ENCODE results near the gene CADPS2.

The CADPS2 gene

DNA sequence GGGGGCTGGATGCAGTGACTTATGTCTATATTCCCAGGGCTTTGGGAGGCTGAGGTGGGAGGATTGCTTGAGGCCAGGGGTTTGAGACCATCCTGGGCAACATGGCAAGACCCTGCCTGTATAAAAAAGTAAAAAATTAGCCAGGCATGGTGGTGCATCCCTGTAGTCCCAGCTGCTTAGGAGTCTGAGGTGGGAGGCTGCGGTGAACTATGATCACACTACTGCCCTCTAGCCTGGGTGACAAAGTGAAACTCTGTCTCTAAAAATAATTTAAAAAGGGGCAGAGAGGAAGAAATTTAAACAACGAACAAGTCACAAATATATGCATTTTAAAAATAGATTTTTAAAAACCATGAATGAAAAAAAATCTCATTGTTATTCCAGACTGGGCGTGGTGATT, 535.6 kb downstream of the CADPS2 start:
- DNase-seq (ENCODE audit: extremely low spot score, insufficient read length, low read depth) (no peak), FAIRE-seq (no peak)

DNA sequence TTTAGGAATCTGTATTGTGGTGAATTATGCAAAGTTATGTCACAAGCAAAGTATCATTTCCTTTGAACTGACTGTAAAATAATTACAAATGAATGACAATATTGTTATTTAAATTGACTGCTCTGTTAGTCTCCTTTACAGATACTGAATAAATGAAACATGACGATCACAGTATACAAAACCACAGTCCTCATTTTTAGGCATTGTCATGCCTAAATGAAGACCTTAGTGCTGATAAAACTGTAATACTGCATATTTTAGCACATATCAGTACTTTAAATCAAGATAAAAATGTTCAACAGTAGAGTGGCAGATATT, 542.0 kb downstream of the CADPS2 start:
- FAIRE-seq = no peak

DNA sequence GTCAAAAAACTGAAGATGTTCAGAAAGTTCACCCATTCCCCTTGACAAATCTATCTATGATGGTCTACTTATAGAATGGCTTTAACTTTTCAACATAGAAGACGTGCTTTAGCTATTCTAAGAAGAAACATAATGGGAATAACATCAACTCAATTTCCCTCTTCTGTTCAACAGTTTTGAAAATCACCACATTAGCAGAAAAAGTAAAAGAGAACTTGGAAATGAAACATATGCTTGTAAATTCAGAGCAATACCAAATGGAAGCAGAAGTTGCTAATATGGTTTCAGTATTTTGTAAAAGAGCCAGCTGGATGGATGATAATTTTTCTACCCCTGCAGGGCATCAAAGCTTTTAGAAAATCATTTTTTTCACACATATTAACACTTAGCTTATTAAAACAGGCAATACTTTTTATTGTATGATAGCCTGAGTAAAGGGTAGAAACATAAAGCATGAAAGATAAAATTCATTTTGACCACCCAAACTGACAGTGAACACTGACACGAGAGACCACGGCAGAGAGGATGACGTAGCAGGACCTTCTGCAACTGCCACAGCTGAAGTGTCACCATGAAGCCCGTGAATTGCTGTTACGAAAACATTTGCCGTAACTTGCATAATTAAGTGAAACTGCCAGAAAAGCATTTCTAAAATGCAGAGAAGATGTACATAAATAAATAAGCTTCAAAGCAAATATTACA, 542.5 kb downstream of the CADPS2 start:
- DNase-seq (ENCODE audit: extremely low spot score, insufficient read length, low read depth) (no peak), FAIRE-seq (no peak)

More for the DNA sequence above, 542.0 kb downstream of the CADPS2 start:
- DNase-seq (ENCODE audit: extremely low spot score, insufficient read length, low read depth) = no peak

DNA sequence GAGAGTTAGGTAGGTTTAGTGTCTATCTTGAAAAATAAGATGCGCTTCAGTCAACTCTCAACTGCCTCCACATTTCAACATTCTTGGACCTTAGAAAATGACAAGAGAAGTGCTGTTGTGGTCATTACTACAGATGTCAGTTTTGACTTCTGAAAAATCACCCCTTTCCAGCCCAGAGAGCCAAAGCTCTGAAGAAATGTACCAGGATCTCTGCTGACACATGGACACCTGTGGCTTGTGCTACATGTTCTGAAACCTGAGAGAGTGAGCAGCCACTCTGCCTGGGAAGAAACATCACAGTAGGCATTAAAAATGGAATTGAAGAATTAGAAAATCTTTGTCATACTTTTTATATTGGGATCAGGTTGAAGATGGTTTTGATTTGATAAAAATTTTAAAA, 545.8 kb downstream of the CADPS2 start:
- no peak for DNase-seq (ENCODE audit: extremely low spot score, insufficient read length, low read depth)
- no peak for FAIRE-seq

DNA sequence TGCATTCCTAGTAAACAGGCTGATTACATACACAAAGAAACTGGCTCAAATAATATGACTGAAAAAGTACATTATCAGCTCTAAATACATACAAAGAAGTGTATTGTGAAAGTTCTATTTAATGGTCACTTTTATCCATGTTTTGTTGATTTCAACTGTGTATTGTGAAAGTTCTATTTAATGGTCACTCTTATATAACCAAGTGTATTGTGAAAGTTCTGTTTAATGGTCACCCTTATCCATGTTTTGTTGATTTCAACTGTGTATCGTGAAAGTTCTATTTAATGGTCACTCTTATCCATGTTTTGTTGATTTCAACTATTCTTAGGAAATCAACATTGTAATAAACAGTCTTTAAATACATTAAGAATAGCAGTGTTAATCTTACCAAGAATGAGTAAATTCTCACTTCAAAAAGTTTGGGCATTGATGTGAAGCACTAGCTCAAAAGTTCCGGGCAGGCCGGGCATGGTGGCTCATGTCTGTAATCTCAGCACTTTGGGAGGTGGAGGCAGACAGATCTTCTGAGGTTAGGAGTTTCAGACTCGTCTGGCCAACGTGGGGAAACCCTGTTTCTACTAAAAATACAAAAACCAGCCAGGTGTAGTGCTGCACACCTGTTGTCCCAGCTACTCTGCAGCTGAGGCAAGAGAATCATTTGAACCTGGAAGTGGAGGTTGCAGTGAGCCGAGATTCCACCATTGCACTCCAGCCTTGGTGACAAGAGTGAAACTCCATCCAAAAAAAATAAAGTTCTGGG, 546.9 kb downstream of the CADPS2 start:
- FAIRE-seq (no peak), DNase-seq (ENCODE audit: extremely low spot score, insufficient read length, low read depth) (no peak)

DNA sequence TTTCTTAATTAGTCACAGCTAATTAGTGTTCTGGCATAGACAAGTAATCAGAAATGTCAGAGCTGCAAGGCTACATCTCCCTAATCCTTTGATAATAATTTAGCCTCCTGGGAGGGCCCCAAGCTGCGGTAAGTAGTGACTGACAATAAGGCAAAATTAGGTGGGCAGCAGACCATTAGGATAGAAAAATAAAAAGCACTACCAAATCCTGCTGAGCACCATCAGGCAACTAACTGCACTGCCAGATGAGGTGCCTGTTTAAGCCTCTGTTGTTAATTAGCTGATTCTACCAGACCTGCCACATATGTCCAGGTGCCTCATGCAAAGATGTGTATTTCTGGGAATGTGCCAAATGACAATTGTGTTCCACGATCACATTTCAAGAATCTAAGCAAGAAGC, 549.2 kb downstream of the CADPS2 start:
- FAIRE-seq (no peak), DNase-seq (ENCODE audit: extremely low spot score, insufficient read length, low read depth) (no peak)

DNA sequence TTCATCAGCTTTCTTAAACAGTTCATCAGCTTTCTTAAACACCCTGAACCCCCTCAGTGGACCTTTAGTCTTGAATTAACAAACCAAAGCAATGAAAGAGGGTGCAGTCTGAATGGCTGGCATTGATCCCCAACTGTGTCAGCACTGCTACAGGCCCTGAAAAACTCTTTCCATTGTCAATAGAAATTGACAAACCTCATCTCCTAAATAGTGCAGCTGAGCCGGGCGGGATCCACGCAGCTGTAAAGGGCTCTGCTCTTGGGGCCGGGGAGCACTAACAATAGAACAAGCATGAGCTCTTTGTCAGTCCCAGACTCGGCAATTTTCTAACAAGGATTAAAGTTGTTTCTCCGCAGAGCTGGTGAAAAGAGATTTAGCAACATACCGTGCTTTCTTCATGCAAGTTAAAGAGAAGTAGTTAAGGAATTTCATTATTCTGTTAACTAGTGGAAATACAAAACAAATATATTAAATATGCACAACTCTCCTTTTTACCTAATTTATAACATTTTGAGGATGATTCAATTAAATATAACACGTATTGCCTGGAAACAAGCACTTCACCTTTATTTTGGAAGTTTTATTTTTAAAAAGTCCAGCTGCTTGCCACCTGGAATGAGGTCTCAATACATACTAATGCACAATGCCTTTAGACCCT, 557.0 kb downstream of the CADPS2 start:
- DNase-seq (ENCODE audit: extremely low spot score, insufficient read length, low read depth) (no peak), FAIRE-seq (no peak)

DNA sequence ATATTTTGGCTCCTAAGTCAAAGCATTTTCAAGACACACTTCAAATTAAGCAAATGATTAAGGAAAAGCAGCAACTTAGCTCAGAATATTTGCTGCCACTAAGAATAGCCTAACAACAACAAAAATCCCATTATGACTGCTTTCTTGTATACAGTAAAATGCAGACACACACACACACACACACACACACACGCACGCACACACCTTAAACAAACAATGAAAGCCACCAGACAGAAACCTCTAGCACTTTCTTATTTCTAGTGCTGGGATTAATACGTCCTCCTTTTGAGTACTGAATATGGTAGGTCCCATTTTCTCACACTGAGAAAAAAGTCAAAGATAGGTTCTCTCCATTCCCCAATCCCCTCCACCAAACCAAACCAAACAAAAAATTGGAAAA, 558.3 kb downstream of the CADPS2 start:
- DNase-seq (ENCODE audit: extremely low spot score, insufficient read length, low read depth) (no peak), FAIRE-seq (no peak)

DNA sequence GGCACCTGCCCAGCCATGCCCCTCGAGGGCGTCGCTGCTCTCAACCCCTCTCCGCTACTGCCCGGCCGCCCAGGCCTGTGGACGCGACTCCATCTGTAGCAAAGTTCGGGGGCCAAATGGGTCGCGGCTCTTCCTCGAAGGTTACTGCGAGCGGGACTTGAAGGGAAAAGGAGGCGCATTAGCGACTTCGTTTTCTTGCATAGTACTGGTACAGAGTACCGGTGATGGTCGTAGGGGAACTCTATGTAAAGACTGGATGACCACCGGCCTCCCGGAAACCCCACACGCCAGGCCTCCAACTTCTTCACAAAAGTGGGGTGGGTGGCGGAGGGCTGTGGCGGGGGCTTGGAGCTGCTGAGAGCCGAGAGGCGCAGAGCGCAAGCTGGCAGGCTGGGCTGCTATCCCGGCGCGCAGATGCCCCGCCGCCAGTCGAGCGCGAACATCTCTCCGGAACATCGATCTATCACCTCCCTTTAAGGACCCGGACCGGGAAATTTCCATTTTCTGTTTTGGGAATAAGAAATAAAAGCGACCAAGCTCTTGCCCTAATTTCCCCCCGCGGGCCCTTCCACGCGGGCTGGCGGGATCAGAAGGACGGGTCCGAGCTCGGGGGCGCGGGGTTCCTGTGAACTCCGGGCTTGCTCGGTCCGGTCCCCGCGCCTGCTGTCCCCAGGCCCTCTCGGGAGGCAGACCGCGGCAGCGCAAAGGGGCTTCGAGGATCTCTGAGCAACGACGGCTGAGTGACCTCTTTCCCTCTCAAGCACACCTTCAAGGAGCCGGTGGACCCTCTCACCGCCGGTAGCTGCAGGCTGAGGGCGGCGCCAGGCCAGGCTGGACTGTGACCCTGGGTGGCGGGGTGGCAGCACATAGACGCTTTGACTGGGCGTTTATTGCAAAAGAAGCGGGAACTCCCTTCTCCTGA, 569.5 kb downstream of the CADPS2 start:
- FAIRE-seq (no peak), DNase-seq (ENCODE audit: extremely low spot score, insufficient read length, low read depth) (no peak)

DNA sequence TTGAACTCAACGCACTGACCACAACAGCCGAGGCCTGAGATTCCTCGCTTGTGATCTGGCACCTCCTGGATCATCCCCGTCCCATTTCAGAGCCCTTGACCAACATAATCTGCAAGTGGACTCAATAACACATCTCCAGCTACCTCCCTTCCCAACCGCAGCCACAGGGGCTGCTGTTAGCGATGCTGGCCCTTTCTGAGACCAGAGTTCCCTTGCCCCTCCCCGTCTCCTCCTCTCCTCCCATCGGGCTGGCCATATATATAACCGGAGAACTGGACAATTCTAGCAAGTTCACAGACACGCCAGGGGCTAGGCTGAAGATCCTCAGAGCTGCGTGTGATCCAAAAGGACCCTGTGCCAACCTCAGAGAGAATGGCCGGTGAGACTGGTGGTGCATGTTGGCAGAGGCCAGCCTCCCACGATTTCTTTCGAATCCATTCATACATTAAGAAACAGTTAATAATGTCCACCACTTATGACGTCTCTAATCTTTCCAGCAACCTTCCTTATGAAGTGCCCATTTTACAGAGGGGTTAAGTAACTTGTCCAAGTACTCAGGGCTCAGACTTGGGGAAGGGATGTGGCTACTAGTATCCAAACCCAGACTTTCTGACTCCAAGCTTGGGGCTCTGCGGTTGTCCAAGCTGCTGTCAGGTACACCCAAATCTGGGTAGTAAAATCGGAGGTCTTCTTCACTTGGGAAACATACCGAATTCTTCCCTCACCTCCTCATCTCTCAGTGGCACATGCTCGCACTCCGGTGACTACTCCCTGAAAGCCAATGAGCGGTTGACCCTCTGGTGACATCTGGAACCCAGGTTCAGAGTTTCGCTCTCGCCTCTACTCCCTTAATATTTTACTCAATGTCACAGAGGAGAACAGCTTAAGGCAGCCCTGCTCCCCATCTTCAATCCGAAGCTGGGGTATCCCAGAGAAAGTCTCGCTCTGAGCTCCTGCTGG, 570.5 kb downstream of the CADPS2 start:
- no peak for FAIRE-seq

DNA sequence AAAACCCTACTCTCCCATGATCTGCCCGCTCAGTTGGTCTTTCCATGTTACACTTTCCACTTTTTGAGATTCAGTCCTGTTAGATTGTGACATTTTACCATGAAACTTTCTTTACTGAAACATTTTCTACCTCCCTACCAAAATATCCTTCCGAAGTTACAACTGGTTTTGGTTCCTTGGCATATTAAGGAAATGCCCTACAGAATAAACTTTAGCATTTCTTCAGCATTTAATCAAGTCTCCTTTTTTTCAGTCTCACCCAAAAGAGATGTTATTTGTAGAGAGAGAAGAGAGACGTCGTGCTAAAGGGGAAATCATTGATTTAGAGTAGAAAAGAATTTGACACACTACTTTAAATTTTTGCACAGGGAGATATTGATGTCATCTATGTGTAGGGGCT, 572.0 kb downstream of the CADPS2 start:
- DNase-seq (ENCODE audit: extremely low spot score, insufficient read length, low read depth) (no peak), FAIRE-seq (no peak)

More for the DNA sequence above, 570.5 kb downstream of the CADPS2 start:
- no peak for DNase-seq (ENCODE audit: extremely low spot score, insufficient read length, low read depth)

DNA sequence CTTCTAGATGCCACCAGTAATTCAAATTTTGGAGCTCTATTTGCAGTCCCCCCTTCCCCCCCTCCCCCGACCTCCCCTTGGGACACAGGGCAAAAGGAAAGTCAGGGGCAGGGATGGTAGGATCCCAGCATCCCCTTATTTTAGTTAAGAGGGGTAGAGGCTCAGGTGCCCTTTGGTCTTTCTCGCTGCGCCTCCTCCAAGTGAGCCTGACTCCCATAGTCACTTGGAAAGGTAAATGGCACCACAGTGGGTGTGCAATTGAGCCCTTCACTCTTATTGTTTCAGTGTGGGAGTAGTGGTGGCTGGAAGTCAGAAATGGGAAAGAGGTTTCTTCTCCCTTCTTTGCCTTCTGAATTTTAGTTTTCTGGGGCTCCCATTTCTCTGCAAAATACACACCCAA, 573.5 kb downstream of the CADPS2 start:
- FAIRE-seq (no peak), DNase-seq (ENCODE audit: extremely low spot score, insufficient read length, low read depth) (no peak)

DNA sequence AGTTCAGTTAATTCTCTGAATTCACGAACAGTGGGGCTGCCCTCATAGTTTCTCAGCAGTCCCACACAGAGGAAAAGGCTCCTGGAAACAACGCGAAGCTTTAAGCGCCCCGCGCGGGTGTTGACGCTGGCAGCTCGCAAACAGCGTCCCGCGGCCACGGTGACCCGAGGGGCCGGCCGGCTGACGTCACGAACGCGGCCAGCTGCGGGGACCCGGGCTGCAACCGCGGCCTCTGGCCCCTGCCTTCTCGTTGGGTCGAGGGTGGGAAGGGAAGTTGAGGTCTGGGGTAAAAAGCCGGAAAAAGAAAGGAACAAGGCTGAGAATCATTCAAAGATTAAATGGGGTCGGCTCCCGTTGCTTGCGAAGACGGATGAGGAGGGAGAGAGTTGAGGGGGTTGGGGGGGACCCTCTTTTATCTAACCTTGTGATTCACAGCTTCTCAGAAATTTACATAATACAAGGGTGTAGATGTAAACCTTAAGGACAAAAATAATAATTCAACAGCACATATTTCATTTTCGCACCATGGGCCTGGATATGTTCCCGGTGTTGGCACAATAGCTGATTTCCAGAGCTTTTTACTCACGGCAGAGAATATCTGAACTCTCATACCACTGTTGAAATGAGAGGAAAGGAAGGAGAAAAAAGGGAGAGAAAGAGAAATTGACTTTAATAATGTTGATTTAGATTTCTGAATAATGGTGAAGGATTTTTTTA, 574.4 kb downstream of the CADPS2 start:
- FAIRE-seq (no peak), DNase-seq (ENCODE audit: extremely low spot score, insufficient read length, low read depth) (no peak)

DNA sequence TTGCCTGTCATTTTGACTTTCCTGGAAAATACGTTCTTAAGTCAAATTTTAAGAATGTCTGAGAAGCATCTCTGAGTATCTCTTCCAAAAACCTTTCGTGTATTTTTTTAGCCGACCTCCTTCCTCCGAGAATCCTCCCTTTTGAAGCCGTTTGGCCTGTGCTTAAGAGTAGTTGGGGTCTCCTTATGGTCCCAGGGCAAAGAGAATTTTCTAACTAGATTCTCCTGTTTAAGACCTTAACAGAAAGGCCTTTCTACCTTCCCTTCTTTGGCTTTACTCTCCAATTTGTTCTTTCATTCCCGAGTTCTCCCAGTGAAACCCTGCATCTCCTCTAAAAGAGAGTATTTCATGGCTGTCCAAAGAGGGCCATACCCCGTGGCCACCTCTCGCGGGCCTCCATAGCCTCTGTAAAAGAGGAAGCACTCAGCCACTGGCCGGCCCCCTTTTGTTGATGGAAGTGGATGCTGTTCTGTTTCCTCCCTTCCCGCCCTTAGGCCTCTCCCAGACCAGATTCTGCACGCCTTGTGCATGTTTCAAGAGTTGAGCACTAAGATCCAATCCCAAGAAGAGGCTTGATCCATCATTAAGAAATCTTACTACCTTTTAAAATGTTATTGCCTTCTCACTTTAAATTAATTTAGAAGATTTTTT, 575.1 kb downstream of the CADPS2 start:
- no peak for FAIRE-seq
- no peak for DNase-seq (ENCODE audit: extremely low spot score, insufficient read length, low read depth)

DNA sequence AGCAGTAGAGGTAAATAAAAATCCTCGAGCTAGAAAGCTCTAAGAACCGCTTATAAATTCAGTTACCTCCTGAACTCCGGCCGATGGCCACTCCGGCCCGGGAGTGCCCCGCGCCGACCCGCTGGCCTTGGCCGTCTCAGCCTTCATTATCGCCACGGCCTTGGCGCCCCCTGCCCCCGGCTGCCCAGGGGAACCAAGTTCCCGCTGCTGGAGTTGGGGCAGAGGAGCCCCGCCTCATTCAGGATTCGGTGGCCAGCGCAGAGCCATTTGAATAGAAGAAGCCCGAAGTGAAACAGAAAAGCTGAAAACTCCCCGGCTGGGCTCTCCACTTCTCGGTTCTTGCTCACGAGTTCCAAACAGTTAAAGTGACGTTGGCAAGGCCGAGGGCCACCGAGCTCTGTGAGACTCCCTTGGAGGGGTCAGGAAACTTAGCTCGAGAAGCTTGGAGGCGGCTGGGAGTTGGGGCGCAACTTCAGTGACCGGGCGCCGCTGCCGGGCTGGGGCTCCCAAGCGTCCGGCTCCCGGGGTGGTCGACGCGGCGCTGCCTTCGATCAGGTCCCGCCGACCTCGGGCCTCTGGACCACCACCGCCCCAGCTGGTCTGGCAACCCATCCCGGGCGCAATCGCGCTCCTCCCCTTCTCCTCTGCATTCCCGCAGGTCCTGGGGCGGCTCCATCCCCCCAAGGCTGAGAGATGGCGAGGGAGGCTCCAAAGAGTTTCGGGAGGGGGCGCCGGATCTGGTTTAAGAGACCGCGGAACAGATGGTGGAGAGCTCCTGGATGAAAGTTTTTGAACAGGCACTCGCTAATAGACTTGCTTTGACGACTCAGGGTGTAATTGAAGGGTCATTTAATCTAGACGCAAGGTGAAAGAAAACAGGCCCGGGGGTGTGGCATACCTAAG, 575.9 kb downstream of the CADPS2 start:
- no peak for DNase-seq (ENCODE audit: extremely low spot score, insufficient read length, low read depth)
- FAIRE-seq = no peak

DNA sequence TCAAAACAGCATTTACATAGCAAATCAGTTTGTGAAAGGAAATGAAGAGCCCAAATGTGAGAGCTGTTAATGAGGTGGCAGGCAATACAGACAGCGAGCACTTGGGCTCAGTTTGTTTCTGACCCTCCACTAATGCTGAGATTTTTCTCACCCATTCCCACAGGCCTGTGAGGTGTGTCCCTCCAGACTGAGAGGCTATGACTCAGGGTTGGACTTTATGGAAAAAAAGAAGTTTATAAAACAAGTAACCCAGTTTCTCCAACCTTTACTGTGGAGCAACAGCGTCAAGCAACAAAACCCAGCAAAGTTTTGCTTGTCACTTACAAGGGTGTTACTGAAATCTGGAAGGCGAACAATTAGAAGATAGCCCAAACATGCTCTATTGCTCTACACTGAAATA, 576.8 kb downstream of the CADPS2 start:
- DNase-seq (ENCODE audit: extremely low spot score, insufficient read length, low read depth) (no peak), FAIRE-seq (no peak)

DNA sequence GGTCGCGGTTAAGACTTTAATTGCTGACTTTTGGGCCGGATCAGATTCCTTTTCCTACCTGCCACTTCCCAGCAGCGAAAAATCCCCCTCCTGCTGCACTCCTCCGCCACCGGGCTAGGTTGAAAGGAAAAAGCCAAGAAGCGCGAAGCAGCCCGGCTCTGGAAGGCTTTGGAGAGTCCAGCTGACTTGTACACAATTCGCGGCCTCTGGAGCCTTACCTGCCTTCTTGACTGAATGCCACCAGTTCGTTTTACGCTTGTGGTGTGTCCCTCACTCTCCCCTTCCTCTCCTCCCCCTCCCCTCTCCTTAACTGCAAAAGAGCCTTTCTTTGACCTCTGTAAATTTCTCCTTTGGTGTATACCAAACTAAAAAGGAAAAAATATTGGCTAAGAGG, 579.0 kb downstream of the CADPS2 start:
- DNase-seq (ENCODE audit: extremely low spot score, insufficient read length, low read depth) = no peak
- no peak for FAIRE-seq

All from GM18507 (cell line).